GM12875 (cell line): ENCODE results near the gene PPP6R1.
A peak's percentile ranks its signal among the peaks of the same experiment; 100 is the strongest.

Experiments used
- H3K4me3 ChIP-seq: one replicate; pipeline ENCODE4 v1.5.1; 2011; ENCODE audit warnings: low read depth, low read length, control low read depth
- TF ChIP-seq, protein P1 (sequence below): IDR thresholded peaks from 2 replicates; pipeline ENCODE4 v1.5.1; 2011; ENCODE audit warnings: low read depth, mild to moderate bottlenecking, control low read depth, inconsistent platforms, low read length, moderate library complexity, borderline replicate concordance; ENCODE audit not compliant: insufficient read depth

Gene PPP6R1

GRCh38 chr19:55258828-55259539, at the start of gene PPP6R1:
TSS of gene PPP6R1 (minus strand) at chr19:55259017. CDS start at chr19:55247103, 11,914 bp downstream.
- TF ChIP-seq, protein P1, sequence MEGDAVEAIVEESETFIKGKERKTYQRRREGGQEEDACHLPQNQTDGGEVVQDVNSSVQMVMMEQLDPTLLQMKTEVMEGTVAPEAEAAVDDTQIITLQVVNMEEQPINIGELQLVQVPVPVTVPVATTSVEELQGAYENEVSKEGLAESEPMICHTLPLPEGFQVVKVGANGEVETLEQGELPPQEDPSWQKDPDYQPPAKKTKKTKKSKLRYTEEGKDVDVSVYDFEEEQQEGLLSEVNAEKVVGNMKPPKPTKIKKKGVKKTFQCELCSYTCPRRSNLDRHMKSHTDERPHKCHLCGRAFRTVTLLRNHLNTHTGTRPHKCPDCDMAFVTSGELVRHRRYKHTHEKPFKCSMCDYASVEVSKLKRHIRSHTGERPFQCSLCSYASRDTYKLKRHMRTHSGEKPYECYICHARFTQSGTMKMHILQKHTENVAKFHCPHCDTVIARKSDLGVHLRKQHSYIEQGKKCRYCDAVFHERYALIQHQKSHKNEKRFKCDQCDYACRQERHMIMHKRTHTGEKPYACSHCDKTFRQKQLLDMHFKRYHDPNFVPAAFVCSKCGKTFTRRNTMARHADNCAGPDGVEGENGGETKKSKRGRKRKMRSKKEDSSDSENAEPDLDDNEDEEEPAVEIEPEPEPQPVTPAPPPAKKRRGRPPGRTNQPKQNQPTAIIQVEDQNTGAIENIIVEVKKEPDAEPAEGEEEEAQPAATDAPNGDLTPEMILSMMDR = no peak
- peak within 1 kb of the TSS; percentile 99 for H3K4me3 ChIP-seq

- no peak overlapping the region for H3K4me3 ChIP-seq
- TF ChIP-seq, protein P1 = no peak
These were observed 49.5 kb upstream of the PPP6R1 start for GRCh38 chr19:55308281-55308680.

DNA sequence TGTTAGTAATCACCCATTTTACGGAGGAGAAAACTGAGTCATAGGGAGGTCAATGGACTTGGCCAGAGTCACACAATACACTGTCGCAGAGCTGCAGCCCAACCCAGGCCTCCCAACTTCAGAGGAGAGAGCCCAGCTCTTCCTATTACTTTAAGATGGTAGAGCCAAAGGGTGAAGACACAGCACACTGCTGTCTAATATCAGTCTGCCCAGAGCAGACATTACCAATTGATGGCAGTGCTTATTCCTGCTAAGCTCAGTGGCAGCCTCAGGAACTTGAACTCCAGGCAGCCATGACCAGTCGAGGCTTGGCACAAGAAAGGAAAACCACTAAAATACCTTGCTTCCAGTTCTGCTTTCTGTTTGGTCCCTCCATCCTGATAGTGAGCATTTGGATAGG, 47.9 kb upstream of the PPP6R1 start:
- TF ChIP-seq, protein P1 = no peak

DNA sequence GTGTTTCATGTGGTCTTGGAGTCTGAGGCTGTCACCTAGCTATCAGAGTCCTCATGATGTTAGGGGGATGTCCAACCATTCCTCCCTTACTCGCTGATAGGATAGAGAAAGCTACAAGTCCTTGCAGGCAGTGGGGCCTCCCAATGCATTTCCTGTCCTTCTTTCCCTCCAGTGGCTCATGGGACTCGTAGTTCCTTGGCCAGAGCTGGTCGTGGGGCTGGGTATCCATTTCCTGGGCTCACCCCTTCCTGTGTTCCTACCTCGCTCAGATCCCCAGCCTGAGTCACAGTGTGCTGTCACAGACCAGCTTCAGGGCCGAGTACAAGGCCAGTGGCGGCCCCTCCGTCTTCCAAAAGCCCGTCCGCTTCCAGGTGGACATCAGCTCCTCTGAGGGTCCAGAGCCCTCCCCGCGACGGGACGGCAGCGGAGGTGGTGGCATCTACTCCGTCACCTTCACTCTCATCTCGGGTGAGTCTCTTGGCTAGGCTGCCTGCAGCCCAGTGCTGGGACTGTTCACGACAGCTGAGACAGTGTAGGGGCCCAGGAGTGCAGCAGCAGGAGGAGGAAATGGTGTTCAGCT, 47.3 kb upstream of the PPP6R1 start:
- TF ChIP-seq, protein P1 = no peak
- no peak overlapping the region for H3K4me3 ChIP-seq

More for the DNA sequence above, 47.9 kb upstream of the PPP6R1 start:
- H3K4me3 ChIP-seq = no peak overlapping the region

DNA sequence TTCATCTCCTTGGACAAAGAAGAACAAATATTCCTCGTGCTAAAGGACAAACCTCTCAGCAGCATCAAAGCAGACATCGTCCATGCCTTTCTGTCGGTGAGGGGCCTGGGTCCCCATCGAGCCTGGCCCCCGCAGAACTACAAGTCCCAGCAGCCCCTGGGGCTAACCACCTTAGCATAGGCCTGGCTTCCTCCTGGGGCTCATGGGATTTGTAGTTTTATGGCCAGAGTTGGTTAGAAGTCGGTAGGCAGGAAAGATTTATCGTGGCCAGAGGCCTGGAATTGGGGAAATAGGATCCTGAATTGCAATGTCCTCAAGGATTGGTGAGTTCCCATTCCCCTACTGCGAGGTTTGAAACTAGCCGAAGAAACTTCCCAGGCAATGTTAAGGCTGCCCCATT, 46.7 kb upstream of the PPP6R1 start:
- TF ChIP-seq, protein P1 = no peak
- no peak overlapping the region for H3K4me3 ChIP-seq

GRCh38 chr19:55304980-55305379, 46.2 kb upstream of the PPP6R1 start:
- TF ChIP-seq, protein P1 = no peak
- no peak overlapping the region for H3K4me3 ChIP-seq
